Upper lobe of left lung (tissue), 4 donors: ENCODE results near the gene PALM3.

Experiments used
- CTCF ChIP-seq, 6 experiments: fragments of 450-650 bp in 4 of 6; fragments of 200-600 bp in 2 of 6; sonication (generic) in 2 of 6; IDR thresholded peaks; one replicate each; pipeline ENCODE4 v1.5.1; 2016 to 2019; ENCODE audit warnings: antibody characterized with exemption in 6 of 6
- POLR2A ChIP-seq, 4 donors: fragments of 450-650 bp; IDR thresholded peaks; one replicate each; pipeline ENCODE4 v1.5.1; 2016 to 2017; ENCODE audit warnings: antibody characterized with exemption in 4 of 4, mild to moderate bottlenecking in 2 of 4

DNA sequence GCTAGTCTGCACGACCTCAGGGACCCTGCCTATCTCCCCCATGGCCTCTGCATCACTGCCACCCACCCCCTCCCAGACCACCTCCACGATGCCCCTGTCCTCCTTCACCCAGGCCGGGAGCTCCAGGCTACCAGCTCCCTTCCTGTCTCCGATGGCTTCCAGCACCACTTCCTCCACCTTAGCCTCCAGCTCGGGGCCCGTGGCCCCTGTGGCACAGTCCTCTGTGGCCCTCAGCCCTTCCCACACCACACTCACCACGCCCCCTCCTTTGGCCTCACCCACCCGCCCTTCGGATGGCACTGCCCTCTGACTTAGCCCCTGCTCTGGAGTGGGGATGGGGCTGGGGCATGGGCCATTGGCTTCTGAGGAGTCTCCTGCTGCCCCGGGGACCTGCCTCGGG, 7.2 kb downstream of the PALM3 start:
- TF ChIP-seq CTCF (IDR thresholded peaks at IDR 0.05) (no peak), POLR2A (IDR thresholded peaks at IDR 0.05) (no peak)
